COLO829 (cell line): ENCODE results near the gene NRXN3.

Source experiments
- DNase-seq: peaks from one replicate; pipeline ENCODE4 v3.0.0; 2012; ENCODE audit warnings: low spot score

NRXN3 gene

DNA sequence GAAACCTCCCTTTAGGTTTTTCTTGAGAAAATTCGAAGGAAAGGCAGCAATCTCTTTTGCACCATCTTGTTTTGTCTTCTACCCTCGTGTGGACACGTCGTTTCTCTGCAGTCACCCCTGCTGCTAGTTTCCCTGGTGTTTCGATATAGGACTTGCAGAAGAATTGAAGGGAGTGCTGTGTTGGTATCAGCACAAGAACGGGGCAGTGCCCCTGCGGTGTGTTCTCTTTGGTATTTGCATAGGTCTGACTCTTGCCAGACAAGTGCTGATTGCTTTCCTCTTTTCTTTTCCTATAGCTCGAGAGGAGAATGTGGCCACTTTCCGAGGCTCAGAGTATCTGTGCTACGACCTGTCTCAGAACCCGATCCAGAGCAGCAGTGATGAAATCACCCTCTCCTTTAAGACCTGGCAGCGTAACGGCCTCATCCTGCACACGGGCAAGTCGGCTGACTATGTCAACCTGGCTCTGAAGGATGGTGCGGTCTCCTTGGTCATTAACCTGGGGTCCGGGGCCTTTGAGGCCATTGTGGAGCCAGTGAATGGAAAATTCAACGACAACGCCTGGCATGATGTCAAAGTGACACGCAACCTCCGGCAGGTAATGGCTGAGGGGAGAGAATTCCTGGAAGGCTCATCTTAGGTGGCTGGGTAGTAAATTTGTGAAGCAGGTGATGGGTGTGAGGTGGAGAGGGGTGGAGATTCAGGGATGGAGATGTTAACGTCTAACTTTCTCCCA lies 474.8 kb downstream of the NRXN3 start:
- DNase-seq: no peak

GRCh38 chr14:78652727-78653126 lies 482.6 kb downstream of the NRXN3 start:
- DNase-seq: no peak

DNA sequence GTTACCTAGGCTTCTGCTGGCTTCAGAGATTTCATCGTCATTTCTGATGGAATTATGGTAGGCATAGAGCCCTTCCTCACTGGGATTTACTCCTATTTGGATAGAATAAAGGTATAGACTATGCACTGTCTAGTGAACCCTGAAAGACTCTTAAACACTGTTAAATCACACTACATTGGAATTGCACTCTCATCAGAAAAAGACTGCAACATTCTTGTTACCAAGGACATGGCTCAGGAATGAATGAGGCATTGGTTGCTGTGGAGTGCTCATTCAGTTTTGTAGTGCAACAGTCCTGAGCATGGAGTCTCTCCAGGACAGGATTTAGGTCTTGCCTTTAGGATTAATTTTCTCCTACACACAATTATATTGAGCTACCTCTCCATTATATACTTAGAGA lies 483.0 kb downstream of the NRXN3 start:
- no peak for DNase-seq

- DNase-seq: no peak
Measured at GRCh38 chr14:78657451-78657850, 487.3 kb downstream of the NRXN3 start.

GRCh38 chr14:78664841-78665240 lies 494.7 kb downstream of the NRXN3 start:
- DNase-seq: no peak

DNA sequence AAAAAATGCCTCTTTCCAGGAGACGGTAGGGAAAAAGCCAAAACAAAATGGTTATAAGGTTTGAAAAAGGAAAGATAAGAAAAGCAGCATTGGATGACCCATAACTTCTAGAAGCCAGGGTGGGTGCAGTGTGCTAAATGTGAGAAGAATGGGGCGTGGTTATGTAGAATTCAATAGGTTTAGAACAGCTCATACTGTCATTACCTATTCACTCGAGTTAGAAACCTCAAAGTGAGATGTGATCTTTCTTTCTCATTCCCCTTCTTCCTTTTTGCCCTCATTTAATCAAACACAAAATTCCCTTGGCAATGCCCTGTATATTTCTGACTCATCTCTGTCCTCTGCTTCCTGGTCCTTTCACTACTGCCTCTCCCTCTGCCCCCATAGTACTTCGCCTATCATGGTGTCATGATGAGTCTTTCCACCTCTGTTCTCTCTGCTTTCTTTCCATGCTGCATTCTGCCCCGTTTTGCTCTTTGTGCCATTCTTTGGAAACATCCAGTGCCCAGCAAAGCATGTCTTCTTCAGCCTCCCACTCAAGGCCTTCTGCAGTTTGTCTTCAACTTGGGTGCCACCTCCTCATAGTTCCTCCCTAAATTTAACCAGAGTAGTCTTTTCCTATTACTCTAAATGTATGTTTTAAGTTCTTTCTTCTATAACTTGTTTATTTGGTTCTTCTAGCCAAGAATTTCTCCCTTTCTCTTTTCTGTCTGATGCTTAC lies 496.3 kb downstream of the NRXN3 start:
- DNase-seq: no peak

DNA sequence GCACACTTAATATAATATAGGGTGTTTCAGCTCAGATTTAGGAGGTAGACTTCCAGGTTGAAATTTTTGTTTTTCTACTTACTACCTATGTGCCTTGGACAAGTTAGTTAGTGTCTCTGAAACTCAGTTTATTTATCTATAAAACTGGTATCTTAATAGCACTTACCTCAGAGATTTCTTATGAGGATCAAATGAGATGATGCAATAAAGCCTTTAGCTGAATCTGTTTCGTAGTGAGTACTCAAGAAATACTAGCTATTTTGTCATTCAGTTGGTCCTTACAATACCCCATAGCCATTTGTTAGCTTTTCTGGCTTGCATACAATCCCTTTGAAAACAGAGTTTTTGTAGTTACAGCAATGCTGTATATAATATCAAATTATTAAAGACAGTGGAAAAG lies 497.0 kb downstream of the NRXN3 start:
- no peak for DNase-seq

DNA sequence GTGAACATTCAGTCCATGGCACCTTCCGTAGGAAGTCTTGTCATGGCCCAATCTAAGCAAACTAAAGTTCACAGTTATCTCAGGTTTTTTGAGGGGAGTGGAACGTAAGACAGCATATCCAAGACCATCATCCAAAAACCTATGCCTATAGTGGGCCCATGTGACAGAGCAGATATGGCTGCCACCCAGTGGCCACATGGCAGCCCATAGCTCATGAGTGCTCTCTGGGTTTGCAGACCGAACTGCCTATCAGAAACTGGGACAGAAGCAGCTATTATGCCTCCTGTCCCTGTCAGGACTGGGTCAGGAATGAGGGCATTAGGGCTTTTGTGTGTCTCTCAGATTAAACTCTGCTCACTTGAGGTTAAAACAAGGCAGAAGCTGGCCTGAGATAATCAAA lies 503.7 kb downstream of the NRXN3 start:
- no peak for DNase-seq

GRCh38 chr14:78674820-78675219 lies 504.6 kb downstream of the NRXN3 start:
- no peak for DNase-seq

DNA sequence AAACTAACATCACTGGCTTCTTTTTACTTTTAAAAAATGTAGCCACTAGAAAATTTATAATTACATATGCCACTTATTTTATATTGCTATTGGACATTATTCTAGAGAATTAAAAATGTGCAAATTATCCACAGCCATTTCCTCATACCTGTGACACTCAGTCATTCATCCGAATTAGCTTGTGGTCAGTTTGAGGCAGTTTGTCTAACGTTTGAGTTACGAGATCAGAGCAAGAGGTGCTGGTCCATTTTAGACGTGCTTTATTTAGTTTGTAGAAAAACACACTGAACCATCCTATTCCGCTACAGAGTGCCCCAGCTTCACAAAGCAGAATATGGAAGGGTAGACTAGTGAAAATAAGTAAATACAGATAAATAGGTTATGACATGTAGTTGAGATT lies 513.0 kb downstream of the NRXN3 start:
- no peak for DNase-seq

DNA sequence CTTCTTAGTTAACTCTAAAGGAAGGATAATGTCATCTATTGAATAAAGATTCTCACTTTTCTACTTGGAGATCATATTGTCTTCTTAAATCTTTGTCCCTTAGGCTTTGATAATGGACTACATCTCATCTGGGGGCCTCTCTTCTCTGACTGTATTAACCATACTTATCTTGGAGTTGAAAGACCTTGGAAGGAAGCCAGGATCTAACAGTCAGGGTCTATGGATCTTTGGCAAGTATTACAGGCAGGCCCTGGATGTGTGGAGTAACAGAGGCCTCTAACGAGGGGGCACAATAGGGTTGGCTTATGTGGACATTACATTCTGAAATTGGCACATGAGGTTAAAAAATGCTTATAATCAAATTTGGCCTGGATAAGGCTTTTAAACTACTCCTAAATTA lies 513.8 kb downstream of the NRXN3 start:
- no peak for DNase-seq

GRCh38 chr14:78688503-78688902 lies 518.3 kb downstream of the NRXN3 start:
- no peak for DNase-seq

DNA sequence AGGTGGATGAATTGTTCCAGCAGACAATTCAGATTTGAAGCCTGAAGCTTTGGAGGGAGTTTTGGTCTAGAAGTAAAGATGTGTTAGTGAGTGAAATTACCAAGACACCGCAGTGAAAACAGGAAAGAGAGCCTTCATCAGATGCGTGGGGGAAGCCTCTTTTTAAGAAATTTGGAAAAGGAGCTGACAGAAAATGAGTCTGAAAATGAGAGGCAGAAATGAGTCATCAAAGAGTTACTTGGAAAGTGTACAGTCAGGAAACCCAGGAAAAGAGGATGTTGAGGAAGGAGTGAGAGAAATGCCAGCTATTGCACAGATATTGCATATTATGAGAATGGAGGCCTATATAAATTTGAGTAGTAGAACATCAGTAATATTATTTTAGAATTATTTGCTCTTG lies 520.7 kb downstream of the NRXN3 start:
- no peak for DNase-seq

DNA sequence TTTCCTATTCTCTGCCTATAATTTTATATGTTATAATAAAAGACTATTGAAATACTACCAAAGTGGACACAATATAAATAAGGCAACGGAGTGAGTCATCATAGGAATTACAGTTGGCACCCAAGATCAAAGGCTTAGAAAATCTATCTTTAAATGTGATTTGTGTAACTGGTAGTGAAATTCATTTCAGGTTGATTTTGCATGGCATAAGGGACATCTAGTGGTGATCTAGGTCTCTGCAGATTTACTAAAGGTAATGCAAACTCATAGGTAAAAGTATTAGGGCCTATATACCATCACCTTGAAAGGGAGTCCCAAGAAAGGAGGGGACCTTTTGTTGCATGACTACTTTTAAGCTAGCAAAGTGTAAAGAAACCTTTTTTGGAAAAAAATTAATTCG lies 527.2 kb downstream of the NRXN3 start:
- peak; percentile 62 for DNase-seq

DNA sequence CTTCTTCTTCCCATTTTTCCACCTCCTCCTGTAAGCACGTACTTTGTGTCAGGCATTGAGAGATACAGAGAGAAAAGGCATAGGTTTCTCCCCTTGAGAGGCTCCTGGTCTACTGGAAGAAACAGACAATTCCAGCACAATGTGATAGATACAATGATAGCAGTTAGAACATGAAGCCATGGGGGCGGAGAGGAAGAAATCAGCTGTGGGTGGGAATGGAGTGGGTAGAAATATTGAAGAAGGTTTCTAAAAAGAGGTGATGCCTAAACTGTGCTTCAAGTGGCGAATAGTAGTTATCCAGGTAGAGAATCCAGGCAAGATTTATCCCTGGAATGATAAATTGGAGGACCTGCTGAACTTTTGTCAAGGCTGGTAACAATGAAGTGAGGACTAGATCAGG lies 528.8 kb downstream of the NRXN3 start:
- no peak for DNase-seq

- DNase-seq: peak; percentile 13
Measured at GRCh38 chr14:78700236-78700635, 530.1 kb downstream of the NRXN3 start.

GRCh38 chr14:78701246-78701645 lies 531.1 kb downstream of the NRXN3 start:
- no peak for DNase-seq

DNA sequence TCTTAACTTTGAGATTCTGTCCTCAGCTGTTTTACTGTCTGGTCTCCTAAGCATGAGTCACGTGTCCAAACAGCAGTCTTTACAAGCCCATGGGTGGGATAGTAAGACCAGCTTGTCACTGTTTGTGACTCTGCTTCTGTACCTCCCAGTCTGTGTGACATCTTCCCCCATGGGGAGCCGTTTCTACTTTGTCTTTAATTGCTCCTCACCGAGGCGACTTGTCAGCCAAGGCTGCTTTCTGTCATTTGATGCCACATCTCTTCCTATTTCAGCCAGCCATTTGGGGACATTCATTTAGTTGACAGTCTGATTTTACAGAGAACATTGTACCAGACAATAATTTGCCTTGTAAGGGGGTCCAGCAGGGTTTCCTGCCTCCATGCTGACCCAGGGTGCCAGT lies 534.8 kb downstream of the NRXN3 start:
- no peak for DNase-seq

DNA sequence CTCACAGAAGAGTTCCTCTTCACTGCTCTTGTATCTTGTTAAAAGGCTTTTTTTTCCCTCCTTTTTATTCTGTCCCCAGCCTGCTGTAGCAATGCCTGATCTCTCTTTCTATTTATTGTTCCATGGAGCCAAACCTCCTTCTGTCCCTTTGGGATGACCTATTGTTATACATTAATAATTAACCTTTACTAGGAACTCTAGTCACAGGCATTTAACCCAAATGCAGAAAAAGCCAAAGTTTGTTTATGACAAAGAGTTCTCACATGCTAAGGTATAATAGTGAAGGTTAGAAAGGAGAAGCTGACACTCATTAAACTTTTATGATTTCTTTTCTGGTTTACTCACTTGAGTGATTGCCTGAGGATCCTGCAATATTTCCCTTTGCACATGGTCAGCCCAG lies 535.8 kb downstream of the NRXN3 start:
- DNase-seq: no peak

GRCh38 chr14:78709795-78710557 lies 539.8 kb downstream of the NRXN3 start:
- no peak for DNase-seq

GRCh38 chr14:78710963-78711362 lies 540.8 kb downstream of the NRXN3 start:
- DNase-seq: no peak

DNA sequence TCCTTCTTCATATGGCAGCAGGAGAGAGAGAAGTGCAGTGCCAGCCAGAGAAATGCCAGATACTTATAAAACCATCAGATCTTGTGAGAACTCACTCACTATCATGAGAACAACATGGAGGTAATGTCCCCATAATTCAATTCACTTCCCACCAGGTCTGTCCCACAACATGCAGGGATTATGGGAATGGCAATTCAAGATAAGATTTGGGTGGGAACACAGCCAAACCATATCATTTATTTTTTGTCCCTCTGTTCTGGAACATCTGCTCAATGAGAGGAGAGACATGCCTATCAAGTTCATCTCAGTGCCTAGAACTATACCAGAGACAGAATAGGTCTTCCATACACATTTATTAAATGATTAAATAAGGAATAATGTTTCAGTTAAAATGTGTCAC lies 543.5 kb downstream of the NRXN3 start:
- DNase-seq: no peak

DNA sequence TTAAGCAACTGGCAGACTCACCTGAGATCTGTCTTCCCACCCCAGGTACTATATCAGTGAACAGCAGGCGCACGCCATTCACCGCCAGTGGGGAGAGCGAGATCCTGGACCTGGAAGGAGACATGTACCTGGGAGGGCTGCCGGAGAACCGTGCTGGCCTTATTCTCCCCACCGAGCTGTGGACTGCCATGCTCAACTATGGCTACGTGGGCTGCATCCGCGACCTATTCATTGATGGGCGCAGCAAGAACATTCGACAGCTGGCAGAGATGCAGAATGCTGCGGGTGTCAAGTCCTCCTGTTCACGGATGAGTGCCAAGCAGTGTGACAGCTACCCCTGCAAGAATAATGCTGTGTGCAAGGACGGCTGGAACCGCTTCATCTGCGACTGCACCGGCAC lies 544.5 kb downstream of the NRXN3 start:
- no peak for DNase-seq
